Mammary epithelial cell (primary cell): Measurements from ENCODE around the gene AP1S2.

Source experiments
- EZH2 ChIP-seq: IDR thresholded peaks from 2 replicates; pipeline ENCODE4 v1.6.1; 2012; ENCODE audit warnings: low read length, inconsistent platforms, borderline replicate concordance
- TF ChIP-seq, protein P1 (sequence below), 2 donors: IDR thresholded peaks in 1 of 2; conservative IDR thresholded peaks in 1 of 2; 2 replicates each; pipeline ENCODE4 v1.5.1; 2011 to 2012; ENCODE audit warnings: inconsistent platforms in 2 of 2, low read length in 2 of 2, mild to moderate bottlenecking in 2 of 2, control low read depth in 1 of 2, low read depth in 1 of 2; ENCODE audit not compliant: insufficient read depth in 1 of 2; ENCODE audit errors: extremely low read depth in 1 of 2

DNA sequence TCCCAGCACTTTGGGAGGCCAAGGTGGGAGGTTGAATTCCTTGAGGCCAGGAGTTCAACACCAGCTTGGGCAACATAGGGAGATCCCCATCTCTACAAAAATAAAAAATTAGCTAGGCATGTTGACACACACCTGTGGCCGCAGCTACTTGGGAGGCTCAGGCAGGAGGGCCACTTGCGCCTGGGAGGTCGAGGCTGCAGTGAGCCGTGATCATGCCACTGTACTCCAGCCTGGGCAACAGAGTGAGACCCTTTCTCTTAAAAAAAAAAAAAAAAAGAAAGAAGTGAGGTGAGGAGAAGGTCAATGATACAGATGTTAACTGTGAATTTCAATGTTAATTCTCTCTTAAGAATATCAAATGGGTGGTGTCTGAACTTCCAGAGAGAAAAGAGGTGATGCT is 15.1 kb upstream of the AP1S2 start:
- TF ChIP-seq, protein P1, sequence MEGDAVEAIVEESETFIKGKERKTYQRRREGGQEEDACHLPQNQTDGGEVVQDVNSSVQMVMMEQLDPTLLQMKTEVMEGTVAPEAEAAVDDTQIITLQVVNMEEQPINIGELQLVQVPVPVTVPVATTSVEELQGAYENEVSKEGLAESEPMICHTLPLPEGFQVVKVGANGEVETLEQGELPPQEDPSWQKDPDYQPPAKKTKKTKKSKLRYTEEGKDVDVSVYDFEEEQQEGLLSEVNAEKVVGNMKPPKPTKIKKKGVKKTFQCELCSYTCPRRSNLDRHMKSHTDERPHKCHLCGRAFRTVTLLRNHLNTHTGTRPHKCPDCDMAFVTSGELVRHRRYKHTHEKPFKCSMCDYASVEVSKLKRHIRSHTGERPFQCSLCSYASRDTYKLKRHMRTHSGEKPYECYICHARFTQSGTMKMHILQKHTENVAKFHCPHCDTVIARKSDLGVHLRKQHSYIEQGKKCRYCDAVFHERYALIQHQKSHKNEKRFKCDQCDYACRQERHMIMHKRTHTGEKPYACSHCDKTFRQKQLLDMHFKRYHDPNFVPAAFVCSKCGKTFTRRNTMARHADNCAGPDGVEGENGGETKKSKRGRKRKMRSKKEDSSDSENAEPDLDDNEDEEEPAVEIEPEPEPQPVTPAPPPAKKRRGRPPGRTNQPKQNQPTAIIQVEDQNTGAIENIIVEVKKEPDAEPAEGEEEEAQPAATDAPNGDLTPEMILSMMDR (conservative IDR thresholded peaks at IDR 0.05 in 1 of 2, IDR thresholded peaks at IDR 0.05 in 1 of 2; ENCODE audit: extremely low read depth in 1 of 2, insufficient read depth in 1 of 2, low read depth in 1 of 2, low read length in 2 of 2) = no peak
- no peak for TF ChIP-seq EZH2
